HG03432 (cell line): Measurements from ENCODE around the gene COPS2.
"Not testable (repeated sequence)": the region's sequence is repeated elsewhere in the genome, so short reads cannot be mapped to it uniquely, and the experiment has no call there.

ENCODE experiments used
- ATAC-seq: cut with Tn5 transposase; IDR thresholded peaks from one replicate; pipeline ENCODE4 v1.9.1; 2021; ENCODE audit warnings: mild to moderate bottlenecking, moderate library complexity; ENCODE audit not compliant: unreplicated experiment

Gene COPS2

DNA sequence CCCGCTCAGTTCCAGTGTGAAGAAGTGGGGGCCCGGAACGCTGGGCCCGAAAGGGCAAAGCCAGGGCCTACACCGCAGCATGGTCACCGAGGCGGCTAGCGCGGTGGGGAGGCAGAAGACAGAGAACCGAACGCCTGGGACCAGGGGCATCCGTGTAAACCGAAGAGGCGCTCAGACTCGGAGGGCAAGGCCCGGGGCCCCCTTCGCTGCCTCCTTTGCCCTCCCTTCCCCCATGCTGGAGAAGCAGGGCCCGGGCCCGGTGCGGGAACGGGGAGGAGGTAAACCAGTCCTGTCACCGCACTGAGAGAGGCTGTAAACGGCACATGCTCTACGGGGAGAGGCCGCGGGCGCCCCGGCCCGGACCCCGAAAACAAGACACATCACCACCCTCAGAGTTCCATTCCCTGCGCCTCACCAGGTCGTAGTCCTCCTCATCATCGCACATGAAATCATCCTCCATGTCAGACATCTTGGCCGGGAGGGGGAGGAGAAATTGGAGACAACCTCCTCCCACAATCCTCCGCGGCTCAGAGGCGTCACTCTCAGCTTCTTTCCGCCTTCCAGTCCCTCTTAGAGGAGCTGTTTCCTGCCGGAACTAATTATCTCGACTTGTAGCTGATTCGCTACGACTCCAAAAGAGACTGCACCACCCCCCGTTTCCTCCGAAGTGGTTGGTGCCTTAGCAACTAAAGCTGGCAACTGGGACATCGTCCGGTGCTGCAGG lies at the start of gene COPS2:
Gene COPS2 (minus strand): TSS at position 490 of the 724 bp plus-strand sequence. CDS start 21 bp downstream, at position 469.
- peak; percentile 93 for ATAC-seq

DNA sequence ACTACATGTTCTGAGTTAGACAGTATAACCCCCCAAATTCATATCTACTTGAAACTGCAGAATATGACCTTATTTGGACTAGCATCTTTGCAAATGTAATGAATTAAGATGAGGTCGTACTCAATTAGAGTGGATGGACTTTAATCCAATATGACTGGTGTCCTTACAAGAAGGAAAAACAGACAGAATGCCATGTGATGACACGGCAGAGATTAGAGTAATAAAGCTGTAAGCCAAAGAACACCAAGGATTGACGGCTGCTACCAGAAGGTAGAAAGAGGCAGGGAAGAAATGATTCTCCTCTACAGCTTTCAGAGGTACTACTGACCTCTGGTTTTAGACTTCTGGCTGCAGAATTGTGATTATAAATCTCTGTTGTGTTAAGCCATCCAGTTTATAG lies 44.9 kb upstream of the COPS2 start:
- no peak for ATAC-seq

- ATAC-seq = no peak
Measured at GRCh38 chr15:49199666-49200065, 44.3 kb upstream of the COPS2 start.

DNA sequence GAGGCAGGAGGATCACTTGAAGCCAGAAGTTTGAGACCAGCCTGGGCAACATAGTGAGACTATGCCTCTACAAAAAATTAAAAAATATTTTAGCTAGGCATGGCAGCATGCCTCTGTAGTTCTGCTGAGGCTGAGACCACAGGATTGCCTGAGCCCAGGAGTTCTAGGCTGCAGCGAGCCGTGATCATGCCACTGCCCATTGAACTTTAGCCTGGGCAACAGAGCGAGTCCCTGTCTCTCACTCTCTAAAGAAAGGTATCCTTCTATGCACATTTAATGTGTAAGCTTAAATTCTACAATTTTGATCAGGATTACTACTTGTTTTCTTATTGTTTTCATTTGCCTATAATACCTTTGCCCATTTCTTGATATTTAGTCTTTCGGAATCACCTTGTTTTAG lies 41.5 kb upstream of the COPS2 start:
- ATAC-seq = no peak

DNA sequence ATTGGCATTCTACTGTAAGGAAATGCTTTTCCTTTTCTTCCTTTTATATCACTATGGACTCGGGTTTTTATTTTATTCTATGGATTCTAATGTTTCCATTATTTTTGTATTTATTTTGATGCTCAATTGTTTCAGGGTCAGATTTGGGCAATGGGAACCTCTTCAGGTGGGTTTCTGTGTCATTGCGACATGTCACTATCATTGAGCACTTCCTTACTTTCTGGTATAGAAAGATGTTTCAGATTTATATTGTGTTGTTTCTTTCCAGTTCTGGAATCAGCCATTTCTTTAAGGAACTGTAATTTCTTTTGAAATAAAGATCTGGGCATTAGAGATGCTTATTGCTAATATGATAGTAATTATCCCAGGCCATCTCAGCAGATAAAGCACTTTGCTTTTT lies 36.5 kb upstream of the COPS2 start:
- ATAC-seq = no peak

- ATAC-seq = no peak
Measured at GRCh38 chr15:49190586-49190985, 35.2 kb upstream of the COPS2 start.

- no peak for ATAC-seq
Measured at GRCh38 chr15:49189631-49190030, 34.2 kb upstream of the COPS2 start.

GRCh38 chr15:49188933-49189332 lies 33.5 kb upstream of the COPS2 start:
- no peak for ATAC-seq

GRCh38 chr15:49187549-49188245 lies 32.3 kb upstream of the COPS2 start:
- ATAC-seq = no peak

GRCh38 chr15:49185473-49185872 lies 30.1 kb upstream of the COPS2 start:
- peak; percentile 77 for ATAC-seq

- ATAC-seq = not testable (repeated sequence)
Measured at GRCh38 chr15:49183741-49184140, 28.3 kb upstream of the COPS2 start.

GRCh38 chr15:49182128-49182527 lies 26.7 kb upstream of the COPS2 start:
- no peak for ATAC-seq

GRCh38 chr15:49179433-49180190 lies 24.2 kb upstream of the COPS2 start:
- no peak for ATAC-seq

- ATAC-seq = no peak
Measured at GRCh38 chr15:49178497-49178896, 23.1 kb upstream of the COPS2 start.

GRCh38 chr15:49175582-49176397 lies 20.4 kb upstream of the COPS2 start:
- ATAC-seq = not testable (repeated sequence)

DNA sequence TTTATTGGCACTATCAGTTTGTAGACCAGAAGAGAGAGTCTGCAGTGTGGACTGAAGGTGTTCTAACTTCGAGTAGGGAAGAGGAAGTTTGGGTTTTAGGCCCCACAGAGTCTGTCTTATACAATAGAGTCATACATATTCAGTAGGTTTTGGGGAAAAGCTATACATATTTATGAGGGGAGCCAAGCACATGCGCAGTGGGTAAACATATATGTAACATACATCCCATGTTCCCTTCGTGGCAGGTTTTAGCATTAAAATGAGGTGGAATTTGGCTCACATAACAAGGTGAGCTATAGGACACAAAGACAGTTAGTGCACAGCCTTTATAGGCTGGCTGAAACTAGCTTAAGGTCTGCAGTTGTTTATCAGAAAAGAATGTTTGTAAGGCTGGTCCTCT lies 19.5 kb upstream of the COPS2 start:
- ATAC-seq = no peak

- no peak for ATAC-seq
Measured at GRCh38 chr15:49171790-49172189, 16.4 kb upstream of the COPS2 start.

- peak; percentile 99 for ATAC-seq
Measured at GRCh38 chr15:49169880-49170597, 14.6 kb upstream of the COPS2 start, which contains the start of gene GALK2. Gene GALK2, plus strand, starts transcription at chr15:49170247. Its CDS starts 76 bp downstream, at chr15:49170323.

DNA sequence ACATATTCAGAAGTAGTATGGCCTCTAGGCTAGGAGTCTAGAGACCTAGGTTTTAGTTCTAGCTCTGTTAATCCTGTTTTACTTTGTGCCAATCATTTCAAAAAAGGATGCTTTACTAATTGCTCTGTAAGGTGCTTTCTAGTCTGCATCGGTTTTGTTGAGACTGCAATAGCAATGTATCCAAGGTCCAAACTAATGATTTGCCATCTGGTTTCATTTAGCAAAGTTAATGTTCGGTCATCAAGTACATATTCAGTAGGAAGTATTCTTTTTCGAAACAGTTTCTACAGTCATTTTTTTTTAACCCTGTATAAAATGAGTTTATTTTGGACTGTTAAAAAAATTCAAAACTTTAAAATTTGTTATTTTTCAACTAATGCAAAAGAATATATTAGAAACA lies 12.6 kb upstream of the COPS2 start:
- no peak for ATAC-seq

GRCh38 chr15:49164865-49165264 lies 9.5 kb upstream of the COPS2 start:
- no peak for ATAC-seq
